CD14-positive monocyte (primary cell): ENCODE data around the gene TTC36. TPM values are rescaled to one million over a fixed set of nuclear protein-coding genes. Genes with fewer than 3 reads are reported as not detected.
A peak's percentile ranks its signal among the peaks of the same experiment; 100 is the strongest.
"Not testable (repeated sequence)": the region's sequence is repeated elsewhere in the genome, so short reads cannot be mapped to it uniquely, and the experiment has no call there.

Experiments
- DNase-seq, 3 donors: peaks; one replicate each; pipeline ENCODE4 v3.0.0-alpha.2; 2011 to 2022
- H2AFZ ChIP-seq: 2 replicates; pipeline ENCODE4 v1.6.0; 2012; ENCODE audit warnings: mild to moderate bottlenecking, low read depth, low read length, inconsistent platforms; ENCODE audit not compliant: insufficient read depth, poor library complexity, severe bottlenecking
- H3K27ac ChIP-seq, 2 donors: 1 replicate in 1 of 2; 2 replicates in 1 of 2; pipeline ENCODE4 v1.5.1; 2012 to 2013; ENCODE audit warnings: low read length in 2 of 2, control low read depth in 1 of 2, inconsistent platforms in 1 of 2, low read depth in 1 of 2, mild to moderate bottlenecking in 1 of 2
- H3K27me3 ChIP-seq, 2 donors: one replicate each; pipeline versions ENCODE4 v1.6.0 to v1.6.1; 2011 to 2013; ENCODE audit warnings: low read length in 2 of 2; ENCODE audit not compliant: control insufficient read depth in 2 of 2, insufficient read depth in 2 of 2
- H3K36me3 ChIP-seq, 2 donors: replicated peaks in 1 of 2; 1 replicate in 1 of 2; 2 replicates in 1 of 2; pipeline versions ENCODE4 v1.5.1 to v1.6.1; 2012 to 2013; ENCODE audit warnings: low read length in 2 of 2, control low read depth in 1 of 2, inconsistent platforms in 1 of 2, mild to moderate bottlenecking in 1 of 2; ENCODE audit not compliant: insufficient read depth in 2 of 2, control insufficient read depth in 1 of 2
- H3K4me1 ChIP-seq, 2 donors: 1 replicate in 1 of 2; 2 replicates in 1 of 2; pipeline versions ENCODE4 v1.5.1 to v1.6.1; 2012 to 2013; ENCODE audit warnings: low read length in 2 of 2, control low read depth in 1 of 2, inconsistent platforms in 1 of 2, mild to moderate bottlenecking in 1 of 2, moderate library complexity in 1 of 2; ENCODE audit not compliant: insufficient read depth in 2 of 2, control insufficient read depth in 1 of 2
- H3K4me2 ChIP-seq: replicated peaks from 2 replicates; pipeline ENCODE3; 2012; ENCODE audit warnings: low read length, moderate library complexity, mild to moderate bottlenecking; ENCODE audit not compliant: poor library complexity, severe bottlenecking; ENCODE audit errors: extremely low read depth
- H3K4me3 ChIP-seq, 3 experiments: fragments of 200-600 bp in 1 of 3; sonication (generic) in 1 of 3; replicated peaks in 1 of 3; 1 replicate in 2 of 3; 2 replicates in 1 of 3; pipeline ENCODE4 v1.5.1; 2011 to 2013; ENCODE audit warnings: low read length in 3 of 3, mild to moderate bottlenecking in 3 of 3, control low read depth in 2 of 3, low read depth in 2 of 3, inconsistent platforms in 1 of 3, moderate library complexity in 1 of 3
- H3K79me2 ChIP-seq: 2 replicates; pipeline ENCODE4 v1.6.0; 2012; ENCODE audit warnings: mild to moderate bottlenecking, control low read depth, inconsistent platforms, low read length, moderate library complexity; ENCODE audit not compliant: insufficient read depth
- H3K9ac ChIP-seq: 2 replicates; pipeline ENCODE4 v1.6.0; 2017; ENCODE audit warnings: low read length, mild to moderate bottlenecking; ENCODE audit not compliant: insufficient read depth, poor library complexity, severe bottlenecking
- H3K9me3 ChIP-seq, 2 donors: replicated peaks in 1 of 2; 1 replicate in 1 of 2; 2 replicates in 1 of 2; pipeline versions ENCODE4 v1.5.1 to v1.6.1; 2012 to 2013; ENCODE audit warnings: low read length in 2 of 2, control low read depth in 1 of 2; ENCODE audit not compliant: control insufficient read depth in 1 of 2, insufficient read depth in 1 of 2
- H4K20me1 ChIP-seq: 2 replicates; pipeline ENCODE4 v1.6.0; 2012; ENCODE audit warnings: mild to moderate bottlenecking, low read length, control low read depth, moderate library complexity; ENCODE audit not compliant: insufficient read depth
- H3K27ac Mint-ChIP-seq, 7 donors: one replicate each; pipeline ENCODE4 v1.8.0; 2020; ENCODE audit warnings: mild to moderate bottlenecking in 7 of 7, mixed read lengths in 7 of 7, moderate library complexity in 6 of 7, inconsistent platforms in 2 of 7
- H3K27me3 Mint-ChIP-seq, 3 donors: one replicate each; pipeline ENCODE4 v1.8.0; 2021 to 2022; ENCODE audit warnings: low read depth in 3 of 3, mild to moderate bottlenecking in 3 of 3, mixed read lengths in 3 of 3, moderate library complexity in 3 of 3, inconsistent platforms in 1 of 3
- H3K36me3 Mint-ChIP-seq, 2 donors: one replicate each; pipeline ENCODE4 v1.8.0; 2020; ENCODE audit warnings: mixed read lengths in 2 of 2, inconsistent platforms in 1 of 2, mild to moderate bottlenecking in 1 of 2
- H3K4me1 Mint-ChIP-seq: one replicate; pipeline ENCODE4 v1.8.0; 2020; ENCODE audit warnings: mild to moderate bottlenecking, mixed read lengths
- H3K4me3 Mint-ChIP-seq, 2 donors: one replicate each; pipeline ENCODE4 v1.8.0; 2020; ENCODE audit warnings: mild to moderate bottlenecking in 2 of 2, mixed read lengths in 2 of 2, moderate library complexity in 1 of 2
- H3K9me3 Mint-ChIP-seq, 7 donors: one replicate each; pipeline ENCODE4 v1.8.0; 2020 to 2022; ENCODE audit warnings: mixed read lengths in 7 of 7, mild to moderate bottlenecking in 6 of 7, moderate library complexity in 6 of 7, inconsistent platforms in 2 of 7
- WGBS: methylation state at CpG from one replicate; pipeline ENCODE4 v1.1.5; 2013; ENCODE audit warnings: missing lambda C conversion rate; ENCODE audit not compliant: insufficient coverage; 5-methylcytosine and 5-hydroxymethylcytosine counted together
- intact Hi-C, 2 donors: fragments of 100-400 bp; cut with micrococcal nuclease; formaldehyde crosslinking; loops; one replicate each; pipeline versions ENCODE4 v1.15.0 to v1.15.1; 2023
- polyA minus RNA-seq: library from RNA; depleted of rRNA, polyadenylated mRNA; stranded (reverse); fragments of >200 nt; gene quantifications from 2 replicates; pipeline ENCODE4 v1.2.3, GENCODE V29; 2012
- polyA plus RNA-seq, 3 donors: library from polyadenylated mRNA; depleted of rRNA in 1 of 3; unstranded in 2 of 3; stranded (reverse) in 1 of 3; fragments of 300-500 nt in 2 of 3; fragments of >200 nt in 1 of 3; fragmentation: Illumina TruSeq in 2 of 3; gene quantifications; 1 replicate in 2 of 3; 2 replicates in 1 of 3; pipeline ENCODE4 v1.2.3, GENCODE V29; 2012 to 2021
- total RNA-seq, 12 experiments: library from RNA in 1 of 12; stranded (reverse) in 1 of 12; fragments of 120-200 nt in 1 of 12; gene quantifications; one replicate each; pipeline ENCODE4 v1.2.4 and lab custom pipeline; 2013 to 2026; ENCODE audit warnings: mixed read lengths in 6 of 12, inconsistent platforms in 1 of 12
- TF ChIP-seq, protein P1 (sequence below): fragments of 200-600 bp; IDR thresholded peaks from one replicate; pipeline ENCODE4 v1.8.0; 2022; ENCODE audit warnings: antibody characterized with exemption, mild to moderate bottlenecking

The TTC36 gene, protein sequence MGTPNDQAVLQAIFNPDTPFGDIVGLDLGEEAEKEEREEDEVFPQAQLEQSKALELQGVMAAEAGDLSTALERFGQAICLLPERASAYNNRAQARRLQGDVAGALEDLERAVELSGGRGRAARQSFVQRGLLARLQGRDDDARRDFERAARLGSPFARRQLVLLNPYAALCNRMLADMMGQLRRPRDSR
- total RNA-seq (2013) = 0.17 TPM
- polyA plus RNA-seq (not detected), polyA minus RNA-seq (not detected in 2 replicates), total RNA-seq (lab: John Stamatoyannopoulos, UW) (0 to 0.59 (median 0.17) reads per million in 11 experiments)

DNA sequence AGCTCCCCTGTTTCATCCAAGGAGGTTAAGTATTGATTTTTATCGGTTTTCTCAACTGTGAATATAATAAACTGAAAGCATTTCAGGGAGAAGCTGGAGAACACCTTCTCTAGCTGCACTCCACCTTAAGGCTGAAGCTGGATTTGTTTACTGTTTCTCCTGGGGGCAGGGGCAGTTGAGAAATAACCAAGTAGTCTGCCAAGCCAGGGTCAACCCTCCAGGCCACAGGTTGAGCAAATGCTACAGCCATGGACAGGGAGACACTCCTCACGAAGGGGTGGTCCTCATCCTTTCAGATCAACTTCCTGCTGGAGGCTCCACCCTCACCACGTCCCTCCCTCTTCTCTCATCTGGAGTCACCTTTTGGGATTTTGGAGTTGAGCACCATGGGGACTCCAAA lies at the start of gene TTC36:
Gene TTC36, plus strand, starts transcription at position 366 of the 400 bp plus-strand sequence. Its CDS starts 21 bp downstream, at position 387.
- no peak within 1 kb of the TSS for H3K27ac ChIP-seq
- Mint-ChIP-seq H3K9me3 (peaks cover 0 to 4% (median 0%) of the 10 kb centered on the region in 7 donors), H3K27ac (no peak within 1 kb of the TSS), H3K36me3 (peaks cover 26 to 41% of the 10 kb centered on the region in 2 donors), H3K4me1 (peaks cover 39% of the 10 kb centered on the region), H3K4me3 (no peak within 1 kb of the TSS), H3K27me3 (peaks cover 27 to 33% (median 28%) of the 10 kb centered on the region in 3 donors)
- H3K9ac ChIP-seq = no peak within 1 kb of the TSS
- H3K4me2 ChIP-seq = no peak within 1 kb of the TSS
- TF ChIP-seq, protein P1, sequence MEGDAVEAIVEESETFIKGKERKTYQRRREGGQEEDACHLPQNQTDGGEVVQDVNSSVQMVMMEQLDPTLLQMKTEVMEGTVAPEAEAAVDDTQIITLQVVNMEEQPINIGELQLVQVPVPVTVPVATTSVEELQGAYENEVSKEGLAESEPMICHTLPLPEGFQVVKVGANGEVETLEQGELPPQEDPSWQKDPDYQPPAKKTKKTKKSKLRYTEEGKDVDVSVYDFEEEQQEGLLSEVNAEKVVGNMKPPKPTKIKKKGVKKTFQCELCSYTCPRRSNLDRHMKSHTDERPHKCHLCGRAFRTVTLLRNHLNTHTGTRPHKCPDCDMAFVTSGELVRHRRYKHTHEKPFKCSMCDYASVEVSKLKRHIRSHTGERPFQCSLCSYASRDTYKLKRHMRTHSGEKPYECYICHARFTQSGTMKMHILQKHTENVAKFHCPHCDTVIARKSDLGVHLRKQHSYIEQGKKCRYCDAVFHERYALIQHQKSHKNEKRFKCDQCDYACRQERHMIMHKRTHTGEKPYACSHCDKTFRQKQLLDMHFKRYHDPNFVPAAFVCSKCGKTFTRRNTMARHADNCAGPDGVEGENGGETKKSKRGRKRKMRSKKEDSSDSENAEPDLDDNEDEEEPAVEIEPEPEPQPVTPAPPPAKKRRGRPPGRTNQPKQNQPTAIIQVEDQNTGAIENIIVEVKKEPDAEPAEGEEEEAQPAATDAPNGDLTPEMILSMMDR = no peak
- no peak within 1 kb of the TSS for H2AFZ ChIP-seq
- no peaks in the 10 kb centered on the region for H3K79me2 ChIP-seq
- DNase-seq = no peak
- no peaks in the 10 kb centered on the region for H3K9me3 ChIP-seq
- intact Hi-C loops = no loop called here
- no CpG with 5 or more reads among the region's 3 CpGs for WGBS
- H3K27me3 ChIP-seq = peaks cover 8 to 22% of the 10 kb centered on the region in 2 donors
- no peak within 1 kb of the TSS for H3K4me3 ChIP-seq
- peaks cover 13% of the 10 kb centered on the region for H4K20me1 ChIP-seq
- peaks cover 25 to 34% of the 10 kb centered on the region in 2 donors for H3K4me1 ChIP-seq
- H3K36me3 ChIP-seq = peaks cover 12 to 25% of the 10 kb centered on the region in 2 donors

DNA sequence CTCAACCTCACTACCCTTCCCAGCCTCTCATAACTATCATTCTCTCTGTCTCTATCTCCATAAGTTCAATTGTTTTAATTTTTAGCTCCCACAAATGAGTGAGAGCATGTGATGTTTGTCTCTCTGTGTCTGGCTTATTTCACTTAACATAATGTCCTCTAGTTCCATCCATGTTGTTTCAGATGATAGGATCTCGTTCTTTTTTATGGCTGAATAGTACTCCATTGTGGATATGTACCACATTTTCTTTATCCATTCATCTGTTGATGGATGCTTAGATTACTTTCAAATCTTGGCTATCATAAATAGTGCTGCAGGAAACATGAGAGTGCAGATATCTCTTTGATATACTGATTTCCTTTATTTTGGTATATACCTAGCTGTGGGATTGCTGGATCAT lies 46.0 kb upstream of the TTC36 start:
- H3K27ac ChIP-seq, H3K79me2 ChIP-seq, H3K4me1 Mint-ChIP-seq, H3K9me3 Mint-ChIP-seq, H4K20me1 ChIP-seq, H3K9ac ChIP-seq, H3K4me3 Mint-ChIP-seq, H3K4me1 ChIP-seq, H3K4me2 ChIP-seq, DNase-seq, H3K27me3 Mint-ChIP-seq, H2AFZ ChIP-seq, H3K9me3 ChIP-seq, H3K27me3 ChIP-seq, H3K4me3 ChIP-seq: not testable (repeated sequence)
- Mint-ChIP-seq H3K27ac (peak overlapping the region in 1 of 7 donors; percentile 21), H3K36me3 (peaks cover 76 to 95% of the 10 kb centered on the region in 2 donors)
- no CpG with 5 or more reads among the region's 1 CpG for WGBS
- peaks cover 85 to 95% of the 10 kb centered on the region in 2 donors for H3K36me3 ChIP-seq
- intact Hi-C loops = loop anchor here (10.0 kb wide), 2 partner anchors 276 to 336 kb away; no protein-coding TSS in a partner anchor
